Mesenteric fat pad (tissue), 1 donor: Measurements from ENCODE around the gene HAPSTR1. TPM values are rescaled to one million over a fixed set of nuclear protein-coding genes. Genes with fewer than 3 reads are reported as not detected.
A peak's percentile ranks its signal among the peaks of the same experiment; 100 is the strongest.

Experiments
- DNase-seq: peaks from one replicate; pipeline ENCODE4 v3.0.0-alpha.2; 2020; ENCODE audit warnings: low spot score
- total RNA-seq: library from RNA; stranded (reverse); fragmentation: NEBNext Ultra II Directional; extraction: Animal tissue kit (Norgen Biotek cat#: 25700); gene quantifications from one replicate; pipeline ENCODE4 v1.2.1, GENCODE V29; 2021
- donor health status: DM: yes; HTN: yes; CAD: no.

HAPSTR1 gene
- total RNA-seq, 1 donor from 2014 or later, result 57.7 TPM

- DNase-seq, result peak; percentile 37
Measured at GRCh38 chr16:9122342-9122741, 30.9 kb downstream of the HAPSTR1 start.

- no peak for DNase-seq
Measured at GRCh38 chr16:9122969-9123368, 31.5 kb downstream of the HAPSTR1 start.

GRCh38 chr16:9123401-9123800, 32.0 kb downstream of the HAPSTR1 start:
- peak; percentile 80 for DNase-seq

- peak; percentile 89 for DNase-seq
Measured at GRCh38 chr16:9123871-9124270, 32.4 kb downstream of the HAPSTR1 start.

GRCh38 chr16:9124444-9124843, 33.0 kb downstream of the HAPSTR1 start:
- DNase-seq, result peak; percentile 60

GRCh38 chr16:9124908-9125584, 33.6 kb downstream of the HAPSTR1 start:
- peak; percentile 86 for DNase-seq

GRCh38 chr16:9125658-9126505, 34.4 kb downstream of the HAPSTR1 start:
- peak; percentile 88 for DNase-seq

GRCh38 chr16:9126609-9127008, 35.2 kb downstream of the HAPSTR1 start:
- DNase-seq, result peak; percentile 12

GRCh38 chr16:9128346-9129342, 37.2 kb downstream of the HAPSTR1 start:
- DNase-seq, result peak; percentile 45

GRCh38 chr16:9134306-9134705, 42.9 kb downstream of the HAPSTR1 start:
- DNase-seq, result peak; percentile 18

- peak; percentile 86 for DNase-seq
Measured at GRCh38 chr16:9134739-9135138, 43.3 kb downstream of the HAPSTR1 start.

GRCh38 chr16:9135797-9136196, 44.4 kb downstream of the HAPSTR1 start:
- peak; percentile 59 for DNase-seq

- peak; percentile 33 for DNase-seq
Measured at GRCh38 chr16:9136596-9136995, 45.2 kb downstream of the HAPSTR1 start.

- DNase-seq, result no peak
Measured at GRCh38 chr16:9138021-9138680, 46.7 kb downstream of the HAPSTR1 start.

- DNase-seq, result no peak
Measured at GRCh38 chr16:9138731-9139501, 47.5 kb downstream of the HAPSTR1 start.

- DNase-seq, result no peak
Measured at GRCh38 chr16:9139965-9140364, 48.5 kb downstream of the HAPSTR1 start.
